H1 (cell line): ENCODE measurements around the gene ATPAF2. TPM values are rescaled to one million over a fixed set of nuclear protein-coding genes. Genes with fewer than 3 reads are reported as not detected.

Experiments used
- CTCF ChIA-PET: fragments of 300-600 bp; sonication (Branson Sonifier 250); formaldehyde crosslinking; loops from one replicate; lab custom pipeline; 2021; ENCODE audit not compliant: partially characterized antibody; lab: Charles Lee
- POLR2A ChIA-PET: fragments of 300-600 bp; sonication (Branson Sonifier 250); formaldehyde crosslinking; loops from one replicate; lab custom pipeline; 2021; ENCODE audit warnings: inconsistent platforms; ENCODE audit not compliant: partially characterized antibody; lab: Charles Lee
- DNase-seq, 2 experiments: peaks; one replicate each; pipeline versions ENCODE4 v3.0.0 to v3.0.0-alpha.2; 2010 to 2022; ENCODE audit warnings: low spot score in 2 of 2, low read depth in 1 of 2, mixed read lengths in 1 of 2
- FAIRE-seq: peaks from 2 replicates; lab custom pipeline; 2011; peaks lifted over from hg19 to GRCh38; lab: Jason Lieb, UNC
- H2AFZ ChIP-seq: 2 replicates; pipeline ENCODE4 v1.8.1; 2012; ENCODE audit warnings: low read length, inconsistent platforms
- H2AK5ac ChIP-seq: 2 replicates; pipeline ENCODE4 v1.6.1; 2013; ENCODE audit warnings: low read depth, low read length
- H2BK120ac ChIP-seq: replicated peaks from 2 replicates; pipeline ENCODE3; 2013; ENCODE audit warnings: low read depth, low read length, inconsistent platforms
- H2BK12ac ChIP-seq: 2 replicates; pipeline ENCODE4 v1.6.1; 2013; ENCODE audit warnings: low read depth, low read length
- H2BK15ac ChIP-seq: 2 replicates; pipeline ENCODE4 v1.6.1; 2013; ENCODE audit warnings: low read length
- H2BK20ac ChIP-seq: 2 replicates; pipeline ENCODE4 v1.6.1; 2013; ENCODE audit warnings: low read length
- H2BK5ac ChIP-seq: 2 replicates; pipeline ENCODE4 v1.6.1; 2013; ENCODE audit warnings: low read depth, low read length
- H3K14ac ChIP-seq: 2 replicates; pipeline ENCODE4 v1.6.1; 2013; ENCODE audit warnings: inconsistent platforms; ENCODE audit not compliant: insufficient read length
- H3K18ac ChIP-seq: 2 replicates; pipeline ENCODE4 v1.6.1; 2013; ENCODE audit warnings: low read length; ENCODE audit errors: extremely low read depth
- H3K23ac ChIP-seq: 2 replicates; pipeline ENCODE4 v1.6.1; 2013; ENCODE audit warnings: inconsistent platforms; ENCODE audit not compliant: insufficient read length
- H3K23me2 ChIP-seq: 2 replicates; pipeline ENCODE4 v1.6.1; 2013; ENCODE audit warnings: low read depth, low read length
- H3K27ac ChIP-seq: 2 replicates; pipeline ENCODE4 v1.6.1; 2011; ENCODE audit warnings: low read depth, low read length, inconsistent platforms
- H3K27me3 ChIP-seq, 4 experiments: replicated peaks in 1 of 4; 1 replicate in 1 of 4; 2 replicates in 3 of 4; pipeline versions ENCODE4 v1.6.1 to v1.8.1; 2011 to 2013; ENCODE audit warnings: low read length in 3 of 4, mild to moderate bottlenecking in 3 of 4, inconsistent platforms in 2 of 4, mixed read lengths in 2 of 4, moderate library complexity in 1 of 4; ENCODE audit not compliant: control insufficient read depth in 3 of 4, insufficient read depth in 3 of 4; ENCODE audit errors: extremely low read depth in 1 of 4
- H3K36me3 ChIP-seq, 4 experiments: 2 replicates each; pipeline versions ENCODE4 v1.6.1 to v1.8.1; 2011 to 2013; ENCODE audit warnings: mild to moderate bottlenecking in 4 of 4, low read length in 3 of 4, moderate library complexity in 2 of 4, control low read depth in 1 of 4, inconsistent platforms in 1 of 4; ENCODE audit not compliant: insufficient read depth in 4 of 4, control insufficient read depth in 2 of 4
- H3K4ac ChIP-seq: replicated peaks from 2 replicates; pipeline ENCODE3; 2013; ENCODE audit warnings: low read length, low read depth, mixed read lengths, inconsistent platforms; ENCODE audit not compliant: insufficient read length
- H3K4me1 ChIP-seq, 4 experiments: replicated peaks in 1 of 4; 1 replicate in 1 of 4; 2 replicates in 3 of 4; pipeline versions ENCODE4 v1.6.1 to v1.8.1; 2011 to 2013; ENCODE audit warnings: low read length in 3 of 4, inconsistent platforms in 2 of 4, mixed read lengths in 1 of 4; ENCODE audit not compliant: insufficient read depth in 4 of 4, control insufficient read depth in 3 of 4
- H3K4me2 ChIP-seq, 2 experiments: 2 replicates each; pipeline versions ENCODE4 v1.6.1 to v1.8.1; 2011 to 2013; ENCODE audit warnings: low read depth in 2 of 2, low read length in 2 of 2, control low read depth in 1 of 2, inconsistent platforms in 1 of 2, mild to moderate bottlenecking in 1 of 2; ENCODE audit not compliant: insufficient read depth in 1 of 2
- H3K4me3 ChIP-seq, 4 experiments: fragments of 200-600, 300-600 bp in 1 of 4; sonication (generic), shearing (Covaris generic), sonication (Bioruptor Twin) in 1 of 4; 2 replicates each; pipeline versions ENCODE4 v1.5.1 to v1.8.1; 2011 to 2016; ENCODE audit warnings: low read length in 4 of 4, low read depth in 3 of 4, control low read depth in 2 of 4, inconsistent platforms in 2 of 4, mild to moderate bottlenecking in 2 of 4, mixed read lengths in 1 of 4, moderate library complexity in 1 of 4; ENCODE audit not compliant: insufficient read depth in 2 of 4; ENCODE audit errors: extremely low read depth in 1 of 4
- H3K56ac ChIP-seq: replicated peaks from 2 replicates; pipeline ENCODE3; 2013; ENCODE audit warnings: low read depth, mild to moderate bottlenecking, mixed read lengths, low read length, inconsistent platforms; ENCODE audit not compliant: insufficient read length
- H3K79me1 ChIP-seq: 2 replicates; pipeline ENCODE4 v1.6.1; 2013; ENCODE audit warnings: low read depth, low read length, control low read depth
- H3K79me2 ChIP-seq, 2 experiments: 2 replicates each; pipeline versions ENCODE4 v1.6.1 to v1.8.1; 2012 to 2013; ENCODE audit warnings: low read length in 2 of 2, mild to moderate bottlenecking in 2 of 2, inconsistent platforms in 1 of 2; ENCODE audit not compliant: insufficient read depth in 2 of 2, control insufficient read depth in 1 of 2
- H3K9ac ChIP-seq, 4 experiments: replicated peaks in 1 of 4; 1 replicate in 1 of 4; 2 replicates in 3 of 4; pipeline versions ENCODE4 v1.6.1 to v1.8.1; 2011 to 2013; ENCODE audit warnings: low read depth in 3 of 4, low read length in 3 of 4, control low read depth in 2 of 4, mild to moderate bottlenecking in 2 of 4, moderate library complexity in 2 of 4, inconsistent platforms in 1 of 4; ENCODE audit errors: extremely low read depth in 1 of 4
- H3K9me3 ChIP-seq, 2 experiments: 2 replicates each; pipeline versions ENCODE4 v1.6.1 to v1.8.1; 2012 to 2013; ENCODE audit warnings: mild to moderate bottlenecking in 2 of 2, moderate library complexity in 2 of 2, control low read depth in 1 of 2, inconsistent platforms in 1 of 2, low read depth in 1 of 2, low read length in 1 of 2, mixed read lengths in 1 of 2; ENCODE audit not compliant: insufficient read depth in 2 of 2
- H4K20me1 ChIP-seq, 2 experiments: replicated peaks in 1 of 2; 2 replicates each; pipeline versions ENCODE3 to v1.8.1; 2011 to 2013; ENCODE audit warnings: inconsistent platforms in 2 of 2, low read length in 2 of 2, mild to moderate bottlenecking in 1 of 2; ENCODE audit not compliant: insufficient read depth in 2 of 2, control insufficient read depth in 1 of 2
- H4K5ac ChIP-seq: 2 replicates; pipeline ENCODE4 v1.6.1; 2013; ENCODE audit warnings: low read length, low read depth, mixed read lengths, inconsistent platforms; ENCODE audit not compliant: insufficient read length
- H4K8ac ChIP-seq: 2 replicates; pipeline ENCODE4 v1.8.0; 2013; ENCODE audit warnings: mild to moderate bottlenecking, moderate library complexity, low read length, inconsistent platforms; ENCODE audit not compliant: insufficient read depth; ENCODE audit errors: extremely low read depth
- H4K91ac ChIP-seq: replicated peaks from 2 replicates; pipeline ENCODE3; 2013; ENCODE audit warnings: low read length, mixed read lengths, inconsistent platforms; ENCODE audit not compliant: insufficient read length
- CREB1 ChIP-seq: IDR thresholded peaks from 2 replicates; pipeline ENCODE4 v1.6.1; 2012; ENCODE audit warnings: inconsistent platforms
- CTBP2 ChIP-seq: IDR thresholded peaks from 2 replicates; pipeline ENCODE4 v1.7.0; 2011; ENCODE audit warnings: borderline replicate concordance, mild to moderate bottlenecking, moderate library complexity, mixed read lengths, low read length; ENCODE audit not compliant: insufficient read depth, insufficient read length
- EP300 ChIP-seq, 2 experiments: IDR thresholded peaks; 1 replicate in 1 of 2; 2 replicates in 1 of 2; pipeline ENCODE4 v1.6.1; 2011 to 2012; ENCODE audit warnings: low read depth in 2 of 2, low read length in 2 of 2, mild to moderate bottlenecking in 2 of 2, borderline replicate concordance in 1 of 2, inconsistent platforms in 1 of 2, moderate library complexity in 1 of 2
- GABPA ChIP-seq: IDR thresholded peaks from 2 replicates; pipeline ENCODE4 v1.6.1; 2011; ENCODE audit warnings: mild to moderate bottlenecking, low read length, moderate library complexity, borderline replicate concordance; ENCODE audit not compliant: insufficient read depth
- GTF2F1 ChIP-seq: IDR thresholded peaks from 2 replicates; pipeline ENCODE4 v1.6.1; 2012; ENCODE audit warnings: low read depth, low read length, improper control_type of control experiment, borderline replicate concordance
- JUND ChIP-seq: IDR thresholded peaks from 2 replicates; pipeline ENCODE4 v1.6.1; 2011; ENCODE audit warnings: mild to moderate bottlenecking, improper control_type of control experiment, low read length
- MAFK ChIP-seq: IDR thresholded peaks from 2 replicates; pipeline ENCODE4 v1.6.1; 2012; ENCODE audit warnings: low read depth, mild to moderate bottlenecking, improper control_type of control experiment, low read length
- SP1 ChIP-seq: IDR thresholded peaks from 2 replicates; pipeline ENCODE4 v1.6.1; 2011; ENCODE audit warnings: low read depth, low read length
- SP2 ChIP-seq: IDR thresholded peaks from 2 replicates; pipeline ENCODE4 v1.6.1; 2012; ENCODE audit warnings: mild to moderate bottlenecking, low read length, inconsistent platforms
- SUZ12 ChIP-seq: fragments of 200-600 bp; sonication (generic); IDR thresholded peaks from 2 replicates; pipeline ENCODE4 v1.6.1; 2012; ENCODE audit warnings: mild to moderate bottlenecking, inconsistent platforms, low read length, moderate library complexity, mixed read lengths
- TAF7 ChIP-seq: optimal IDR thresholded peaks from 2 replicates; pipeline ENCODE3; 2011; ENCODE audit warnings: low read depth, mild to moderate bottlenecking, inconsistent platforms, low read length, moderate library complexity, borderline replicate concordance
- YY1 ChIP-seq: IDR thresholded peaks from 2 replicates; pipeline ENCODE4 v1.6.1; 2011; ENCODE audit warnings: low read depth, mild to moderate bottlenecking, low read length
- ZNF274 ChIP-seq: IDR thresholded peaks from 2 replicates; pipeline ENCODE4 v1.7.0; 2012; ENCODE audit warnings: low read length, borderline replicate concordance; ENCODE audit errors: extremely low read depth
- WGBS, 2 experiments: shearing (Covaris generic) in 1 of 2; methylation state at CpG; one replicate each; pipeline versions ENCODE4 v1.1.6 to v1.1.7; 2013 to 2015; ENCODE audit warnings: low lambda C conversion rate in 2 of 2, mixed read lengths in 2 of 2, inconsistent platforms in 1 of 2, low coverage in 1 of 2, missing lambda C conversion rate in 1 of 2; ENCODE audit not compliant: insufficient replicate concordance in 2 of 2, insufficient coverage in 1 of 2, insufficient read length in 1 of 2; ENCODE audit errors: extremely low coverage in 1 of 2, missing lambda C conversion rate in 1 of 2; 5-methylcytosine and 5-hydroxymethylcytosine counted together
- polyA plus RNA-seq, 7 experiments: library from polyadenylated mRNA; depleted of rRNA in 3 of 7; stranded (reverse) in 5 of 7; unstranded in 2 of 7; fragments of >200 nt in 5 of 7; fragments of 200-250 nt in 2 of 7; gene quantifications; 1 replicate in 5 of 7; 2 replicates in 1 of 7; 4 replicates in 1 of 7; pipeline versions ENCODE4 v1.2.1 to v1.2.3, GENCODE V29; 2011 to 2013; ENCODE audit warnings: missing spikeins in 2 of 7, mixed read lengths in 2 of 7
- total RNA-seq: library from RNA; stranded (reverse); fragmentation: NEBNext Ultra II Directional; extraction: Animal tissue kit (Norgen Biotek cat#: 25700); gene quantifications from 2 replicates; pipeline ENCODE4 v1.2.1, GENCODE V29; 2021
- TF ChIP-seq, protein P1 (sequence below): IDR thresholded peaks from 2 replicates; pipeline ENCODE4 v1.6.1; 2012; ENCODE audit warnings: inconsistent platforms

Gene ATPAF2
- total and polyA plus RNA-seq, 2 of the 8 experiments (the other 6 are each of a cell fraction or from before 2014, with no cell fraction given), result 19.6 to 22.9 TPM

DNA sequence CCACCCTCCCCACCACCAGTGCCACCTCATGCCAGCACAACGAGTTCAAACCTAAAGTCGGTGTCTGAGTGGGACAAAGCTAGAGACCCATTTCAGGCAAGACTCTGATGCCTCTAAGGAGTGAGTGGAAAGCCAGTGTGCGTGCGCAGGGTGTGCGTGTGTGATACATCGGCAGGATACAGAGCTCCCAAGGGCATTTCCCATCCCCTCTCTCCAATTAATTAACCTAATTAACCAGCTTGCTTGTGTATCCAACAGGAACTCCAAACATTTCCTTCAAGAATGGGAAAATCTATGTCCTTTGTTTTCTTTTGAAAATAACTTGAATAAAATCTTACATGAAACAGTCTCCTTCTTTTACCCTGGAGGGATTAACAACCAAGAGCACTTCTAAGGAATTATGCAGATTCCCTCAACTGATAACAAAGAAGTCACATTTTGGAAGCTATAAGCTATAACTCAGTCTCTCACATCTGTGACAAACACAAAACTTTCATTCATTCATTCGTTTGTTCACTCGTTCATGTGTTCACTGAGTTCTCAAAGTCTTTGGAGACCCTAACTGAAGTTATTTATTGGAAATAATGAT lies 9.9 kb downstream of the ATPAF2 start:
- Histone ChIP-seq H2BK5ac (no peak overlapping the region), H2AFZ (no peak overlapping the region), H3K79me2 (no peaks in the 10 kb centered on the region; a peak in 1 of 4 replicates), H3K9ac (no peak overlapping the region), H3K14ac (no peak overlapping the region), H4K8ac (no peak overlapping the region), H3K4me3 (no peak overlapping the region), H3K4me2 (no peak overlapping the region), H3K9me3 (no peaks in the 10 kb centered on the region), H2BK12ac (no peak overlapping the region), H3K56ac (no peak overlapping the region), H4K20me1 (peaks cover 0 to 3% of the 10 kb centered on the region in 2 experiments), H3K4ac (no peak overlapping the region), H4K5ac (no peak overlapping the region), H3K23me2 (no peaks in the 10 kb centered on the region), H2AK5ac (no peak overlapping the region; the same call in 1 of the 2 replicates), H4K91ac (no peak overlapping the region), H2BK20ac (no peak overlapping the region), H3K23ac (no peak overlapping the region), H3K18ac (no peak overlapping the region), H2BK120ac (no peak overlapping the region), H3K36me3 (no peaks in the 10 kb centered on the region; a peak in 1 of 8 replicates), H3K79me1 (peaks cover 5% of the 10 kb centered on the region), H3K4me1 (no peaks in the 10 kb centered on the region), H2BK15ac (no peak overlapping the region), H3K27me3 (no peaks in the 10 kb centered on the region; a peak in 1 of 7 replicates), H3K27ac (no peak overlapping the region)
- CTCF ChIA-PET, result interaction anchor here (0.7 to 3.7 kb wide), 13 partner anchors 11 to 1750 kb away, joined by 3 to 16 read pairs (median 4); no protein-coding TSS in a partner anchor
- 91% methylated on average over 8 of the region's 8 CpGs; no CpG with 5 or more reads in 1 of the 2 experiments for WGBS, 2 experiments
- POLR2A ChIA-PET, result no interaction called here
- DNase-seq (no peak), FAIRE-seq (no peak)
- no peak for TF ChIP-seq SP1
- TF ChIP-seq MAFK, result no peak
- no peak for TF ChIP-seq SP2
- no peak for TF ChIP-seq SUZ12
- no peak for TF ChIP-seq GABPA
- TF ChIP-seq YY1, result no peak
- TF ChIP-seq, protein P1, sequence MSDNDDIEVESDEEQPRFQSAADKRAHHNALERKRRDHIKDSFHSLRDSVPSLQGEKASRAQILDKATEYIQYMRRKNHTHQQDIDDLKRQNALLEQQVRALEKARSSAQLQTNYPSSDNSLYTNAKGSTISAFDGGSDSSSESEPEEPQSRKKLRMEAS, result no peak
- TF ChIP-seq TAF7, result no peak
- no peak for TF ChIP-seq CREB1
- TF ChIP-seq GTF2F1, result no peak
- TF ChIP-seq EP300 (IDR thresholded peaks at IDR 0.05; ENCODE audit: borderline replicate concordance in 1 of 2, low read depth in 2 of 2, low read length in 2 of 2), result no peak
- no peak for TF ChIP-seq JUND
- TF ChIP-seq CTBP2, result no peak
- TF ChIP-seq ZNF274, result no peak
